ENCODE measurements around the gene KBTBD8.
A peak's percentile ranks its signal among the peaks of the same experiment; 100 is the strongest.

KBTBD8 gene

DNA sequence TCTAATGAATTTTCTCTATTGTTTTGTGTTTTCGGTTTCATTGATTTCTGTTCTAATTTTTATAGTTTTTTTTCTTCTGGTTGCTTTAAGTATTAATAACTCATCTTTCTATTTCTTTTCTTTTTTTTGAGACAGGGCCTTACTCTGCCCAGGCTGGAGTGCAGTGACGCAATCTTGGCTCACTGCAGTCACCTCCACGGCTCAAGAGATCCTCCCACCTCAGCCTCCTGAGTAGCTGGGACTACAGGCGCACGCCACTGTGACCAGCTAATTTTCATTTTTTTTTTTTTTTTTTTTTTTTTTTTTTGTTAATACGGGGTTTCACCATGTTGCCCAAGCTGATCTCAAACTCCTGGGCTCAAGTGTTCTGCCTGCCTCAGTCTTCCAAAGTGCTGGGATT is 14.5 kb downstream of the KBTBD8 start:
- Mint-ChIP-seq H3K4me1 (peaks cover 13% of the 10 kb centered on the region), H3K36me3 (peaks cover 61% of the 10 kb centered on the region), H3K4me3 (no peak overlapping the region), H3K27ac (no peak overlapping the region), H3K9me3 (no peaks in the 10 kb centered on the region)
- no peak for ATAC-seq
- DNase-seq (ENCODE audit: low spot score in 2 of 2): no peak

DNA sequence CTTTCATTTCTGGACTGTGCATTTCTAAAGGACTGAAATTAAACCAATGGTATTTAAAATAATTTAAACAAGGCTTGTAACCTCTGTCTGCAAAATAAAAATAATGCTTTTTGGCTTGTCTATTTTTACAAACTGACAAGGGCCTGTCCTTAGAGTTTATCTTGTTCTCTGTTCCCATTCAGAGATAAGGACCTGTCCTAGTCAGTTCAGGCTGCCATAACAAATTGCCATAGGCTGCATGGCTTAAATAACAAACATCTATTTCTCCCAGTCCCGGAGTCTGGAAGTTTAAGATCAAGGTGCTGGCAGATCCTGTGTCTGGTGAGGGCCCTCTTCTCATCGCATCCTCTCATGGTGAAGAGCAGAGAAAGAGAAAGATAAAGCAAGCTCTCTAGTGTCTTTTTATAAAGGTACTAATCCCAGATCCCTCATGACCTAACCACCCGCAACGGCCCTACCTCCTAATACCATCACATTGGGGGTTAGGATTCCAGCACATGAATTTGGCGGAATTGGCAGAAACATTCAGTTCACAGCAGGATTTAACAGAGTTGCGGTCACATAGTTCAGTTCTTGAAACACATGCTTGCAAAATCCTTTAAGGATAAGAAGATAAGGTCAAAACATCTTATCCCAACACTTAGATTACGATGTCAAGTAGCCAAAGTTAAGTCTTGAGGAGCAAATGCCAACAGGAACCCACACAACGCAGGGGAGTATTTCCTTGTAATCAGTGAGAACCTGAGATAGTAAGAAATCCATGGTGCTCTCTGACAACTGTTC is 17.8 kb downstream of the KBTBD8 start:
- ATAC-seq: no peak
- H3K27ac Mint-ChIP-seq: no peak overlapping the region
- peaks cover 18% of the 10 kb centered on the region for H3K4me1 Mint-ChIP-seq
- no peak for DNase-seq (ENCODE audit: low spot score in 2 of 2)
- peaks cover 27% of the 10 kb centered on the region for H3K36me3 Mint-ChIP-seq
- no peaks in the 10 kb centered on the region for H3K9me3 Mint-ChIP-seq
- no peak overlapping the region for H3K4me3 Mint-ChIP-seq

DNA sequence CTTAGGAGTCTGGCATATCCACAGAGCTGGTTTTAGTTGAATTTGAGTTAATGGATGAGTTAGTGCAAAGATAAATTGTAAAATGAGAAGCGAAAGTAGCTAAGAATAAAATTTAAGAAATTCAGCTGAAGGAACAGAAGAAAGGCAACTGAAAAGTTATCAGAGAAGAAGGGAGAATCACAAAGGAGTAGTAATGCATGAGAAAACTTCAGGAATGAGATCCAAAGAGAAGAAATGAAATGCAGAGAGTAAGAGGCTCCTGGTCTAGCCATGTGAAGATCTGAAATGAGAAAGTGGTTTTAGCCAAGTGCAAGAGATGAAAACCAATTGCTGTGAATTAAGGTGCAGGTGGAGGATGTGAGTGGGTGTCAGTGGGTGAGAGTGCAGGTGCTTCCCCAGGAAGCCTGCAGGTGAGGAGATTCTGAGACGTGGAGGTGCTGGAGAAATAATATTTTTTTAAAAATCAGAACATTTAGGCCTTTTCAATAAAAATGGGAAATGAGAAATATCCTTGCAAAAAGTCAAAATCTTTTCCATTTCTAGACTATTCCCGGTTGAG is 18.5 kb downstream of the KBTBD8 start:
- H3K27ac Mint-ChIP-seq: no peak overlapping the region

DNA sequence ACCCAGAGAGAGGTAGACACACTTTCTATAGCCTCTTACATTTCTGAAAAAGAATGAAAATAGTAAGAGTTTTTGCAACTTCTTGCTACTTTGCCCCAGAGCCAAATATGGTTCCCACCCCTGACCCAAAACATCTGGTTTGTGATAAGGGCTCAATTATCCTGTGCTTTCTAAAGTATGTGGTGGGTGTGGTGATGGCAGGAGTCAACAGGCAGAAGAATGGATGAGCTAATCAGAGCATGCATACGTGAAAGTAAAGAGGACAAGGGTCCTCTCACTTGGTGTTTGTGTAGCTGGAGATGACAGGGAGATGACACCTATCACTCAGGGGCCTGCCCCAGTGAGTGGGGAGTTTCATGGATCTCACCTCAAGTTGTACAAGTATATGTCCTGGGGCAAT is 19.1 kb downstream of the KBTBD8 start:
- peaks cover 14% of the 10 kb centered on the region for H3K36me3 Mint-ChIP-seq
- H3K27ac Mint-ChIP-seq: no peak overlapping the region
- no peaks in the 10 kb centered on the region for H3K9me3 Mint-ChIP-seq
- no peak overlapping the region for H3K4me3 Mint-ChIP-seq
- DNase-seq (ENCODE audit: low spot score in 2 of 2): no peak
- peak; percentile 39 for ATAC-seq
- H3K4me1 Mint-ChIP-seq: peaks cover 18% of the 10 kb centered on the region

More for the DNA sequence above, 18.5 kb downstream of the KBTBD8 start:
- Mint-ChIP-seq H3K9me3 (no peaks in the 10 kb centered on the region), H3K4me3 (no peak overlapping the region), H3K36me3 (peaks cover 20% of the 10 kb centered on the region), H3K4me1 (peaks cover 18% of the 10 kb centered on the region)
- DNase-seq (ENCODE audit: low spot score in 2 of 2) (no peak), ATAC-seq (no peak)

DNA sequence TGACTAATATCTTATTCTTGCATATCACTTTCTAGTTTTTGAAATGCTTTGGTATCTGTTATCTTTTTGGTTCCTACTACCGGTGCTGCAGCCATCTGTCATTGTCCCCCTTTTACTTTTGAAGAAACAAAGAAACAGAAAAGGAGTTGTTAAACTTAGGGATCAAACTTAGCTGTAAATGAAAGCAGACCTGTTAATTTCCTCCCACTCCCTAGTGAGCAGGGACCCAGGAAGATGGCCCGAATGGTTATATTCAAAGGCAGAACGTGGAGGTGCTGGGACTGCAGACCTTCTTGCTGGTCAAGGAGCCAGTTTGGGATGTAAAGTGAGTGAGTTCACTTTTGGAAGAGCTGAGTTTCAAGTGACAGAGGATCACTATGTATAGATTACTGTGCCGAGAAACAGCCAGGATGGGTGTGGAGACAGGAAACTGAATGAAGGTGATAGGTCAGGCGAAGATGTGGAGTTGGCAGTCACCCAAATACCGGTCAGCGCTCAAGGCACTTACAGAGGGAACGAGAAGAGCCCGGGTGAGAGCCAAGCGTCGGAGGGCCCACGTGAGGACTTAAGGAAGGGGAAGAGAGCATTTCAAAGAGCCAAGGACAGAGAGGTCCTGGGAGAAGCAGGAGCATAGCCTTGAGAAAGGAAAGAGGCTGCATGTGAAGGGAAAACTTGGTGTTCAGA is 20.1 kb downstream of the KBTBD8 start:
- Mint-ChIP-seq H3K4me1 (peaks cover 18% of the 10 kb centered on the region), H3K4me3 (no peak overlapping the region), H3K36me3 (peaks cover 5% of the 10 kb centered on the region), H3K9me3 (no peaks in the 10 kb centered on the region), H3K27ac (no peak overlapping the region)
- ATAC-seq (peak; percentile 11), DNase-seq (ENCODE audit: low spot score in 2 of 2) (no peak)

DNA sequence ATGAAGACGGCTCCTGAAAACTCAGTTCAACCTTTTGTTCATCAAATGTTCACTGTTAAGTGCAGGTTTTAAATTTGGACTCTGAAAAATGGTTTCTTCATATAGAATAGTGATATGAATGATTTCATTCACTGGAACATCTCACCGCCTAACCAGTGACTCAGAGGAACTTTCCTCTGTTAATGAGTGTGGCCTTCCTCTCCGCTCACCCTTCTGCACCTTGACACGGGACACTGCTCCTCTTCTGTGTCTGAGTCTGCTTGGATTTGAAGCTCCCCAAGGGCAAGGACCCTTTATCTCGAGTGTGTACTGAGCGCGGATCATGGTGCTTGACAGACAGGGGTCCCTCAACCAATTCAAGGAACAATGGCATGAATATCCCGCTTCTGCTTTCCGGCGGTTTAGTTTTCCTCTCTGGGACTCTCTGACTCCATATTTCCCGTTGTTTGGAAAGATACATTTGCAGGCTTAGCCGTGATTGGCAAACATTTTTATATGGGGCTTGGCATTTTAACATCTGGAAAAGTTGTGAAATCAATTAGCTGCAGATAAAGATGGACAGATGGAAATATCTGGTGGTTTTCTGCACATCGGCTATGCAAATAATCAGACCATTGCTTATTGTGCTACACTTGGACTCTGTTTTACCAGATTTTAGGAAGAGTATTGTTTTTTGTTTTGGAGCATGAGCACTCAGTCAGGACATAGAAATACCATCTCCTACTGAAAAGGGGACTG is 20.9 kb downstream of the KBTBD8 start:
- Mint-ChIP-seq H3K4me1 (peaks cover 18% of the 10 kb centered on the region), H3K27ac (no peak overlapping the region), H3K36me3 (no peaks in the 10 kb centered on the region), H3K9me3 (no peaks in the 10 kb centered on the region), H3K4me3 (no peak overlapping the region)
- peak; percentile 50 for ATAC-seq
- no peak for DNase-seq (ENCODE audit: low spot score in 2 of 2)

DNA sequence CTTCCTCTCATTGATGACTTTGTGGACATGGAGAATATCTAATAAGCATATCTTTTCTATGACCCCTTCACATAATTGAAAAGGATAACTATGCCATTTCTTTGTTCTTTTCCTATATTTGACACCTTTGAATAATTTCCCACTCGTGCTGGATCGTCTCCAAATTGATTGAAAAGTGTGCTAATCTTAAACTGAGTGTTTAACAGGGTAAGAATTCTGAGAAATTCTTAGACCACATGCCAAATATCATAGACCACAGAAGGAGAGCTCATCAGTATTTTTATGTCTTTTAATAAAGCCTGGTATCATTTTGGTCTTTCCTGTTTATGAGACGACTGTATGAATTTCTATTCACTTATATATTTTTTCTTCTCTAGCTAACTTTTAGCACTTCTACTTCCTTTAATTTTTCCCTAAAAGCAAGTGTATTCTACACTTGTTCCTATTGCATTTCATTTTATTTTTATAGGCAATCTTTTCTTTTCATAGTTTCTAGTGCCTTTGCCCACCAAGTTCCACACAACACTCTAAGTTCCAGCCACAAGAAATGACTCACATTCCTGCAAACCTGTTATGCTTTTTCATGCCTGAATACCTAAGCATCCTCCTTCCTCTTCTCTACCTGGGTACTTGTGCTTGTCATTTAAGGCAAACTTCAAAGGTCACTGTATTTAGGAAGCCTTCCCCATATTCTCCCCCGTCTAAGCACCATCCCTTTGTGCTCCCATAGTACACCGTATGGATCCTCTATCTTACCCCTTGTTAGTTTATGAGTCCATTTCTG is 30.1 kb downstream of the KBTBD8 start:
- Mint-ChIP-seq H3K36me3 (no peaks in the 10 kb centered on the region), H3K27ac (no peak overlapping the region), H3K4me1 (peaks cover 9% of the 10 kb centered on the region), H3K9me3 (no peaks in the 10 kb centered on the region), H3K4me3 (no peak overlapping the region)
- DNase-seq (ENCODE audit: low spot score in 2 of 2): no peak
- ATAC-seq: no peak

DNA sequence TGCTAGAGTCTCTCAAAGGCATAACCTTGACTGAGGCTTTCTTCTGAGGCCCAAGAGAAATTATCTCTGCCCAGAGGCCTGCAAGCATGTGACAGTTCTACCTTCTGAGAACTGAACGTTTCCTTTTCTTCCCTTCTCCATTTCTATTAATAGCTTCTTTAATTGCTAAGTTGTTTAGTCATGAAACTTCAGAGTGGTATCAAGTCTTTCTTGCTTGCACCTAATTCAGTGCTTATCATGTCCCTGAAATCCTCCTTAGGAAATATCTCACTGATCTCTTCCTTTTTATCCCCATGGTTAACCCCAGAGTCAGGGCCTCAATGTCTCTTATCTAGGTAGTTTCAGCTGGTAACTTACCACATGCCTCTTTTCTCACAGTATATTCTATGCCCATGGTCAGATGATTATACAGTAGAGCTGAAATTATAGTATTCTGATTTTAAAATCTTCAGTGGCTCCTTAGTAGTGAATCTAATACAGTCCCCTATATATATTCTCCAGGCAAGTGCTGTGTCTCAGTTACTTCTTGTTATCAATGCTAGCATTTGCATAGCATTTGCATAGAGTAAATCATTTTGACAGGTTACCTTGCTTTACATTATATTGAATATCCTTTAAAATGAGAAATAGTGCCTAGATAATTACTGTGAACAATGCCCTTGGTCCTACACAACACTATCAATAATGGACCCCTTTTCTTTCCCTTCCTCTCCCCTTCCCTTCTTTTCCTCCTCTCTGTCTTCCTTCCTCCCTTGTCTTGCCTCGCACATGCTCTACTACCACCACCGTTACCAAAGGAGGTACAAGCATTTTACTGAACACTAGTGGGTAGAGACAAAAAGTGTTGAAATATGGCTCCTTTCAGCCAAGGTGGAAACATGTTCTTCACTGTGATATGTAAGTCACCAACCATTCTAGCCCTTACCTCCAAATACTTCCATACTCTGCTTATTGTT is 33.0 kb downstream of the KBTBD8 start:
- Mint-ChIP-seq H3K27ac (no peak overlapping the region), H3K4me3 (no peak overlapping the region), H3K36me3 (no peaks in the 10 kb centered on the region), H3K9me3 (no peaks in the 10 kb centered on the region), H3K4me1 (peaks cover 9% of the 10 kb centered on the region)
- ATAC-seq: no peak
- DNase-seq (ENCODE audit: low spot score in 2 of 2): no peak

DNA sequence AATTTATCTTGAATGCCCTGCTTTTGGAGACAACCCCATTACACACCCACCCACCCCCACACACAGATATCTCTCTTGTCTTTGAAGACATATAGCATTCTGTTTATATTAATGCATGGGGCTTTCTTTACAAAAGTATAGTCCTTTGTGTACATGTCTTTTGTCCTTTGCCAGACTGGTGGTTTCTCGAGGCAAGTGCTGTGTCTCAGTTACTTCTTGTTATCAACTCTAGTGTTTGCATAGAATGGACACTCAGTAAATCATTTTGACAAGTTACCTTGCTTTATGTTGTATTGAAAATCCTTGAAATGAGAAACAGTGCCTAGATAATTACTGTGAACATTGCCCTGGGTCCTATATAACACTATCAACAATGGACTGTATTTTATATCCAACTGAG is 33.9 kb downstream of the KBTBD8 start:
- Mint-ChIP-seq H3K27ac (no peak overlapping the region), H3K4me1 (peaks cover 9% of the 10 kb centered on the region), H3K9me3 (no peaks in the 10 kb centered on the region), H3K36me3 (no peaks in the 10 kb centered on the region), H3K4me3 (no peak overlapping the region)
- DNase-seq (ENCODE audit: low spot score in 2 of 2) (no peak), ATAC-seq (no peak)

DNA sequence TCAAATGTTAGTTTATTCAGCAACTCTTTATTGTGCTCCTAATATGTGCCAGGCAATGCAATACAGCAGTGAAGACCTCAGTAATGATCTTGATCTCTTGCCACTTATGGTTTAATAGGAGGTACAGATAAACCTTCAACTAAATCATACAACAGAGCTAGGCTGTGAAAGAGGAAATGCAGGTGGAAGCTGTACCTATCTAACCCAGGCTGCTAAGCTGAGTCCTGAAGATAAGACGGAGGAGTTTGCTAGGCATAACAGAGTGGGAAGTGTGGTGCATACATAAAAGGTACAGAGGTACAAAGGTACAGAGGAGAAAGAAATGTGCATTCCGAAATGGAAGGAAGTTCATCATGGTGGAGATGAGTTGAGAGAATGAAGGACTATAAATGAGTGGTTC is 35.0 kb downstream of the KBTBD8 start:
- no peaks in the 10 kb centered on the region for H3K9me3 Mint-ChIP-seq
- no peak overlapping the region for H3K4me3 Mint-ChIP-seq
- no peak for ATAC-seq
- H3K4me1 Mint-ChIP-seq: peaks cover 7% of the 10 kb centered on the region
- no peaks in the 10 kb centered on the region for H3K36me3 Mint-ChIP-seq
- no peak overlapping the region for H3K27ac Mint-ChIP-seq
- DNase-seq (ENCODE audit: low spot score in 2 of 2): no peak

DNA sequence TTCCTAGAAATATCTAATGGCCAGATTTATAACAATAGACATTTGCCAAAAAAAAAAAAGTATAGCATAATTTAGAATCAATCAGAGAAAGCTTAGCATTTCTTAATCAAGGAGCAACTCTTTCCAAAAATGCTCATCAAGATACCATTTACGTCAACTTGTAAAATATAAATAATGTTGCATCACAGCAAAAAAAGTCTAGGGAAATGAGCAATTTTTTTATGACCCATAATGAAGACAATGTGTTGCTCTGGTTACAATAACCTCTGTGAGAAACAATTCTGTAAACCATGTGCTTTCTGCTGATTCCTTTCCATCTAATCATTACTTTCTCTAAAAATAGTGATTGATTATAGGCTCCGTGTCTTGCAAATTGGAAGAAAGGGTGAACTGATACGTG is 36.3 kb downstream of the KBTBD8 start:
- H3K4me3 Mint-ChIP-seq: no peak overlapping the region
- H3K4me1 Mint-ChIP-seq: no peaks in the 10 kb centered on the region
- ATAC-seq: no peak

DNA sequence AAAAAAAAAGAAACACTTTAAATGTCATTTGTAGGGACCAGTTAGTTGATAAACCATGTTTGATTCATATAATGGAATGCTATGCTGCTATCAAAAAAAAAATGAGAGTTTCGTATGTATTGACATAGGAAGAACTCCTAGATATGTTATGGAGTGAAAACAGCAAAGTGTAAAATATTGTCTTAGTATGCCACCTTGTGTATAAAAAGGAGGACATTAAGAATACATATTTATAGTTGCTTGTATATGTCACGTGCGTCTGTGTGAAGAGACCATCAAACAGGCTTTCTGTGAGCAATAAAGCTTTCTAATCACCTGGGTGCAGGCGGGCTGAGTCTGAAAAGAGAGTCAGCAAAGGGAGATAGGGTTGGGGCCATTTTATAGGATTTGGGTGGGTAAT is 39.5 kb downstream of the KBTBD8 start:
- Mint-ChIP-seq H3K36me3 (no peaks in the 10 kb centered on the region), H3K9me3 (no peaks in the 10 kb centered on the region), H3K27ac (no peak overlapping the region), H3K4me1 (no peaks in the 10 kb centered on the region), H3K4me3 (no peak overlapping the region)
- no peak for DNase-seq (ENCODE audit: low spot score in 2 of 2)
- ATAC-seq: no peak

More for the DNA sequence above, 36.3 kb downstream of the KBTBD8 start:
- Mint-ChIP-seq H3K36me3 (no peaks in the 10 kb centered on the region), H3K27ac (no peak overlapping the region), H3K9me3 (no peaks in the 10 kb centered on the region)
- no peak for DNase-seq (ENCODE audit: low spot score in 2 of 2)

DNA sequence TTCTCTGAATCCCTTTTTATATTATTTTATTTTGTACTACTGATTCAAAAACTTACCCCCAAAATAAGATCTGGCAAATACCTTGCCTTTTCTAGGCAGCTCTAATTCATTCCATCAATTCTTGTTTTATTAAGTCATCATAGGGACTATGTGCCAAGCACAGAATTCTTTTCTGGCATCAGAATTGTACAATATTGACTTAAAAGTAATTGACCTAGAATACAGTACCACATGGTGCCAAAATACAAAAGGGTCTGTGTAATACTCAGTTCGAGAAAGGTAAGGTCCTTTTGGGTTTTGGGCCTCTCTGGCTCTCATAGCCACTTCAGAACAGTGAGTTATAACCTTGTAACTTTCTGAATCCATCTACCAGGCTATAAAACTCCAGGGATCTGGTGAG is 46.2 kb downstream of the KBTBD8 start:
- ATAC-seq (no peak), DNase-seq (ENCODE audit: low spot score in 2 of 2) (no peak)
- Mint-ChIP-seq H3K4me3 (no peak overlapping the region), H3K27ac (no peak overlapping the region), H3K9me3 (no peaks in the 10 kb centered on the region), H3K4me1 (no peaks in the 10 kb centered on the region), H3K36me3 (no peaks in the 10 kb centered on the region)

DNA sequence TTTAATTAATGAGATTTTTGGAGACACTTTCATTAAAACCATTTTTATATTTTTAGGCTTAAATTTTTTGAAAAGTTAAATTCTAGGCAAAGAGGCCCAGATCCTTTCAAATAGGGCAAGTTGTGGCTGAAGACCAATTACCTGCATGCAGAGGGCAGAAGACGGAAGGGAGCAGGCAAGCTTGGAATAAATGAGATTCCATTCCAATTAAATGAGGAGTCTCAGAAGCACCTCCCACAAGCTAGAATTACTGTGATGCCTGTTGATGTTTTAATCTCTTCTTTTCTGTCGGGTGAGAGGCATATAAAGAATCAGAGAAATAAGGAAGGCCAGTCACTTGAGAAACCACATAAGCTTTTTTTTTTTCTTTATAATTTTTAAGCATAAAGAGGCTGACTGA is 46.8 kb downstream of the KBTBD8 start:
- Mint-ChIP-seq H3K36me3 (no peaks in the 10 kb centered on the region), H3K9me3 (no peaks in the 10 kb centered on the region)

More for the DNA sequence above, 46.8 kb downstream of the KBTBD8 start:
- DNase-seq (ENCODE audit: low spot score in 2 of 2): no peak
- Mint-ChIP-seq H3K4me1 (no peaks in the 10 kb centered on the region), H3K27ac (no peak overlapping the region), H3K4me3 (no peak overlapping the region)
- no peak for ATAC-seq

Measured in stimulated activated effector memory CD8-positive, alpha-beta T cell treated with anti-CD3 and anti-CD28 coated beads, Interleukin-12 subunit alpha, Interleukin-12 subunit beta, amount 100 ng/mL, for 72 hours (primary cell).